HG02759 (cell line): ENCODE data around the gene UBE2E2.

ENCODE experiments used
- ATAC-seq: cut with Tn5 transposase; IDR thresholded peaks from one replicate; pipeline ENCODE4 v1.9.1; 2021; ENCODE audit warnings: mild to moderate bottlenecking, moderate library complexity; ENCODE audit not compliant: unreplicated experiment

UBE2E2 gene

DNA sequence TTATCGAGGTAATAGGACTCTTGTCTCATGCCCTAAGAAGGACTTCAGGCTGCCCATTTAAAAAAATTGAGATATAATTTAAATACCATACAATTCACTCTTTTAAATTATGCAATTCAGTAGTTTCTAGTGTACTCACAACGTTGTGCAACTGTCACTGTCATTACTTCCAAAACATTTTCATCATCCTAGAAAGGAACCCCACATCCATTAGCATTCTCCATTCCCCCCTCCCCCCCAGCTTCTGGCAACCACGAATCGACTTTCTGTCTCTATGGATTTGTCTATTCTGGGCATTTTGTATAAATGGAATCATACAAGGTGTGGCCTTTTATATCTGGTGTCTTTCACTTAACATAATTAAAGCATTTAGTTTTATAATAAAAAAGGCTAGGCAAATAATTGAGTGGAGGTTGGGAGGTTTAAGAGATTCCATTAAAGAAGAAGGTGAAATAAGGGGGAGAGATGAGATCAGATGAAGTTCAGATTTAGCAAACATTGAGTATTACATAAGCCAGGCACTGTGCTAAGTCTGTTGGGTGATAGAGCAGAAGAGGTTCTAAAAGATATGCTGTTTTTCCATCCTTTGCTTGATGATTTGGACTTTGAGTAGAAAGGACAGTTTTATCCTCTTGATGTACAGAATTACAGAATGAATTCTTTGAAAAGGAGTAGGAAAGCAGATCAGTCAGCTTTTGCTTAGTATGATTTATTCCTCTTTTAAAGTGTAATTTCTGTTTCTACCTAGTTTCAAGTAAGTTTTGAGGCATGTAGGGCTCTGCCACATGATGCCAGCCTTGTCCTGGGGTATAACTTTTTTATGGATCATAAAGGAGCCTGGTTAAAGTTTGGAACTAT is 36.3 kb downstream of the UBE2E2 start:
- ATAC-seq: no peak

DNA sequence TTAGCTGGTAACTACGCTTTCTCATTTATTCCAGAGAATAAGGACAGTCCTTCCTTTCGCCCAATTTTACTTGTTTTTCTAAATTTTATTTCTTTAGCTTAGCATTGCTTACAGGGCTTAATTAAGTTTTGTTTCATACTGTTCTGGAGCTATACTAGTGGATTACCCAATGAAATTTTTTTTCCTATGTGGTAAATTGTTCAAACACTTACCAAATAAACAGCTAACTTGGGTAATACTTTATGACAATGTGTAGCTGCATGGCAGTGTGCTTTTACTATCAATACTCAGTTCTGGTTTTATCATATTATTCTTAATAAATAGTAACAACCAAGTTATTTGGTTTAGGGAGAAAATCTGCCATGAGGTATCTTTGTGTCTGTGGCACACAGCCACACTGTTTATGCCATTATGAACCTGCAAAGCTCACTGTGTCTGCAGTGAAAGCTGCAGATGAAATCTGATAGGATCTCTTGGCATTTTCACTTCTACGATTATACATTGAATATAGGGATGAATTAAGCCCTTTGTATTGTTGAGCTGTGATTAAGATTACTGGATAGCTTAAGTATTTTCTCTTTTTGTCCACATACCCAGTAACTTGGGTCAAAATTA is 37.2 kb downstream of the UBE2E2 start:
- ATAC-seq: no peak

DNA sequence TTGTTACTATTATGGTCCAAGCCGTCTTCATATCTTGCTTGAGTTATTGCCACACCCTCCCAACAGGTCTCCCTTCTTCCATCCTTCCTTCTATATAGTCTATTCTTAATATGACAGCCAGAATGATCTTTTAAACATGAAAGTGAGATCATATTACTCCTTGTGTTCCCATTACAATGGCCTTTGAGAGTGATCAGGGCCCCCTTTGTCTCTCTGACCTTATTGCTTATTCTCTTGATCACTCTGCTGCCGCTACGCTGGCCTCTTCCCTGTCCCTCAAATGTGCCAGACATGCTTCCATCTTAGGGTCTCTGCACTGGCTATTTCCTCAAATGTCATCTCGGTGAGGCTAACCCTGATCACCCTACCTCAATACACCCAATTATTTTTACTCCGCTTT is 38.1 kb downstream of the UBE2E2 start:
- ATAC-seq: no peak

DNA sequence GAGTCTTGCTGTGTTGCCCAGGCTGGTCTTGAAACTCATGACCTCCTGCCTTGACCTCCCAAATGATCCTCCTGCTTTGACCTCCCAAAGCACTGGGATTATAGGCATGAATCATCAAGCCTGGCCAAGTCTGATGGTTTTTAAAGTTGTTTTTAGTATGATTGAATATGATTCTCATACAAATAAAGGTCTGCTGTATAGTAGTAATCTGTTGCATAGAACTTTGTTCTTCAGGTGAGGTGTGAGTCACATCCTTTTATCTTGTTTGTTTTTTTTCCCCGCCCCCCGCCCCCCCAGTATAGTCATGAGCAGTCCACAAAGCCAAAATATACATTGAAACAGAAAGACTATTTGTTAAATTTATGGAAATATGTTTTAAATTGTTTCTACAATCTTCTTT is 39.0 kb downstream of the UBE2E2 start:
- no peak for ATAC-seq

DNA sequence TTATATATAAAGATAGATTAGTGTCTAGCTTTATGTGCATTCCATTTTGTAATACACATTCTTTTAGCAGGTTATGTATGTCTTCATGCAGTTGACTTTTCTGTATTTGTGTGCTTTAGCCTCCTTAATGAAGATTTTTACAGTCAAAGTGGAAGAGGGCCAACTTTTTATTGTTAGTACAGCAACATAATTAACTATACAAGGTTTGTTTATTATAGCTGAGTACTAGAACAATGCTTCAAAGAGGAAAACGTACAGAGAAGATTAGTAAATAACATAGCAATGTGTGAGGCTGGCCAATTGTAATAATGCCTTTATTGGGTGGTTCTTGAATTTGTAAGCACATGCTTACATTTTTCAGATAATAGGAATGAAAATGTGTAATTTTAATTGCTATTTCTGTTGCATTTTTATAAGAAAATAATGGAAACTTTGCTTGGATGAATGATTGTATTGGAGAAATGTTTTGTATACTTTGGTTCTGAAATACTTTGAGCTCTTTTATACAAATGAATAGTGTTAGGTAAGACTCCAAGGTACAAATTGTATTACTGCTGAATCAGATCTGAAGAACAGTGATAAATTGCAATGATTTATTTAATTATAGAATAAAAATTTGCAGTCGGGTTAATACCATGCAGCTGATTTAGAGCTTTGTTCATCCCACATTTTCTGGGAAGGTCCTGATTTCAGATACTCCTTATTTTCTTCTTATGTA is 41.4 kb downstream of the UBE2E2 start:
- ATAC-seq: no peak

DNA sequence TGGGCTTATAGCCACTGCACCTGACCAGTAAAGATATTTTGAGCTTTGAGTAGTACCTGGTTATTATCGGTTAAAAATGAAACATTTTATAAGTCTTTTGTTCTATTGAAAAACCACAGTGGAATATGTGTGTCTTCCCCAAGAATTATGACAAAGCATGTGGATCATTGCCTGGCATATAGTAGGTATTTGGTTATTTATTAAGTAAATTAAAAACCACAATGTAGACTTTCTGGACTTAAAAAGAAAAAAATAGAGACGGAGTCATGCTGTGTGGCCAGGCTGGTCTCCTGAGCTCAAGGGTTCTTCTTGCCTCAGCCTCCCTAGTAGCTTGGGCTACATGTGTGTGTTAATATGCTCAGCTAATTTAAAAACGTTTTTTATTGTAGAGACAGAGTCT is 43.5 kb downstream of the UBE2E2 start:
- ATAC-seq: no peak

DNA sequence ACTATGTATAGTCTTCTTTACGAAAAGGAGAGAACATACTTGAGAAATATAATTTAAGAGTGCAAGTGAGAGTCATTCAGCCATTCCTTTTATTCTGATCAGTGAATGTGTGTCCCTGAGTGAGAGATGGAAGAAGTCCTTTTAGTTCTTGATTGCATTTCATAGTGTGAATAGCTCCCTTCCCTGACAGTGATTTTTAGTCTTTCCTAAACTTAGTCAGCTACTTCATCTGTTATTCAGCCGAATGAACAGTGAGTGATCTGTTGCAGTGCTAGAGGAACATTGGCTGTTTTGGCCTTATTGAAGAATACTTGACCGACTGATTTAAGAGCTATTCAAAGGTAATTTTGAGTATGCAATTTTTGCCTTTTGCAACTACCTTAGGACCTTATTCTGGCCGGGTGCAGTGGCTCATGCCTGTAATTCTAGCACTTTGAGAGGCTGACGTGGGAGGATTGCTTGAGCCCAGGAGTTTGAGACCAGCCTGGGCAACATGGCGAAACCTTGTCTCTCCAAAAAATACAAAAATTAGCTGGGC is 45.5 kb downstream of the UBE2E2 start:
- no peak for ATAC-seq

DNA sequence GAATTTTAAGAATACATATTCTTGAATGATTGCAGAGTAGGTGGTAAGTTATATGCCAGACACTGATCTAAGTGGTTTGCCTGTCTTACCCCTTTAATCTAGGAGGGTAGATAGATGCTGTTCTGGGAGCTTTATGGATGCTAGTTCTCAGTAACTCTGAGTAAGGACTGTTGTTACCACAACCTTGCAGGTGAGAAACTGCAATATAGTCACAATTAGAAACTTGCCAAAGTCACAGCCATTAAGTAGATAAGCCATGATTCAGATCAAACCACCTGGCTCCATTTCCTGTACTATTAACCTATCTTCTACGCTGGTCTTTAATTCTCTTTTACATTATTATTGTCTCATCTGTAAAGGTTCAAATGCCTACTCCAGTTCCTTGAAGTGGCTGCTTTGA is 46.8 kb downstream of the UBE2E2 start:
- no peak for ATAC-seq

DNA sequence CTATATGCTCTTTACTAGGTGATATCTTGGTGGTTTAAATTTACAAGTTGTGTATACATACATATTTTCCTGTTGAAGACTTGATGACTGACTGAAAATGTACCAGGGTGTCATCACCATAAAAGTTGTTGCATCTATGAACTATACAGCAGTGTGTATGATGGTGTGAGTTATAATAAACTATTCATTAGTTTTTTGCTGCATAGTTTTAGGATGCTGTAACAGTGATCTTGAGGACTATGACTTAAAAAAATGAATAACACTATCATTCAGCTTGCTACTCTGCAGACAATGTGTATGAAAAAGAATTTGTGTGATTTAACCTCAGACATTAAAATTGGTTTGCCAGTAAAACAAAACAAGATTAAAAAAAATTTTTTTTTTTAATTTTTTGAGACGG is 49.0 kb downstream of the UBE2E2 start:
- no peak for ATAC-seq

DNA sequence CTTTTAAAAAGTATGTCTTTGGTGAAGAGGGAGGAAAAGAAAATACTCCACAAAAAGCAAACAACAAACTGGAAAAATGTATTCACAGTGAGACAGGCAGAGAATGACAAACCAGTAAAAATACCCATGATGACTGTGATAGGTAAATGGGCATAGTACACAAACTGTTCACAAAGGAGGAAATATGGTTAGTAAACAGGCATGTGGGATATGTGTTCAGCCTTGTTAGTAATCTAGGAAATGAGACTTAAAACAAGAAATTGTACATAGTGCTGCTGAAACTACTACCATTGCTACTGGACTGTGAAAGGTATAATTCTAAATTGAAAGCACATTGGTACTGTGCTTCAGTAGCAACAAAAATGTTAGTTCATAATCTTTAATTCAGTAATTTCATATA is 50.1 kb downstream of the UBE2E2 start:
- ATAC-seq: peak; percentile 75

DNA sequence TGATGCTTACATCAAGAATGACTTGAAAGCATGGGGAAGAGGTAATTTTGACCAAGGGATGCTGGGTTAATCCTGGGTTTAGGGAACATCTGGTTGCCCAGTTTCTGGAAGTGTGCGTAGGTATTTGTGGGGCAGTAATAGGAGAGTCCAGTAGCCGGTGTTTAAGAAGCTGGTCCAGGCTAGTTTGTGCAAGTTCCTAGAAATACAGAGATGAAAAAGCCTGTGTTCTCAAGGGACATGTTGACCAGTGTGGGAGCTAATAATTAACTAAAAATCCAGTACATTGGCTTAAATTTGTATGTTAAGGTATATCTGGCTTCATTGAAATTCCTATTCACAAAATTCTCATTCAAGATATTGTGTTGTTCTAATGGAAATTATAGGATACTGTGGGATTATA is 51.2 kb downstream of the UBE2E2 start:
- ATAC-seq: peak; percentile 39

DNA sequence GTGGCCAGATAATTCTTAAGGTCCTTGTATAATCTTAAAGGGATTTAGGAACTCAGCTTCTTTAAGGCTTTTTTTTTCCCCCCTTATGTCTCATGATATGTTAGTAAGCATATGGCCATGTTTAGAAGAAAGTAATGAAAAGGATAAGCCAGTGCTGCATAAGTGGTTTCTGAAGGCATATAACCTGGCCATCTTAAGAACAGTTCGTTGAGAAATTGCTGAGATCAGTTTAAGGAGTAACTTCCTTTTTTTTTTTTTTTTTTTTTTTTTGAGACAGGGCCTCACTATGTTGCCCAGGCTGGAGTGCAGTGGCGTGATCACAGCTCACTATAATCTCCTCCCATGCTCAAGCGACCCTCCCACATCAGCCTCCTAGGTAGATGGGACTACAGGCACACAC is 51.7 kb downstream of the UBE2E2 start:
- no peak for ATAC-seq

DNA sequence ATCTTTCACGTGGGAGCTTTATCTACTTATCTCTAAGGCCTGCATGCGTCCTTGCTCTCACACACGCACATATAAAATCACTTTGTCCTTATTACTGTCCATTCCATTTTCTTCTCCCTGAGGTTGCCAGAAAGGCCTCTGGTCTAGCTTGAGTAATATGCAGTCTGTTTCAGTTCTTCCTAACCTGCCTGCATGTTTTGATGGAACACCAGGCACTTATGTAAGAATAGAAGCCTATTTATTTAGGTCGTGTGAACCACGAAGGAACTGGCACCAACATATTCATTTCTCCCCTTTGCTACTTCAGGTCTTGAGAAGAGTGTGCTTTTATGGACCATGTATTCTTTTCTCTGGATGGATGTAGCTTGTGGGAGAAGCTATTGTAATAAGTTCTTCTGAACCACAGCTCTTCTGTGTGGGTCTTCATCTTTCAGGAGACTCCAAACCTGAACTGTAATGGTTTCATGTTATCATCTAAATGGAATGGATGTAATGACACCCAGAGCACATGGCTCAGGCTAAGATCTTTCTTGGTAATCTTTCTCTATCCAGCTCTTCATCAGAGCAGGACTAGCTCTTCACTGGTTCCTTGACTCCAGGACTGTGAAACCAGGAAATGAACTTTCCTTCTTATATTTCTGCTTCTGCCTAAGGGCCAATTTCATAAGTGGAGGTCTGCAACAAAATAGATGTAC is 53.8 kb downstream of the UBE2E2 start:
- no peak for ATAC-seq

DNA sequence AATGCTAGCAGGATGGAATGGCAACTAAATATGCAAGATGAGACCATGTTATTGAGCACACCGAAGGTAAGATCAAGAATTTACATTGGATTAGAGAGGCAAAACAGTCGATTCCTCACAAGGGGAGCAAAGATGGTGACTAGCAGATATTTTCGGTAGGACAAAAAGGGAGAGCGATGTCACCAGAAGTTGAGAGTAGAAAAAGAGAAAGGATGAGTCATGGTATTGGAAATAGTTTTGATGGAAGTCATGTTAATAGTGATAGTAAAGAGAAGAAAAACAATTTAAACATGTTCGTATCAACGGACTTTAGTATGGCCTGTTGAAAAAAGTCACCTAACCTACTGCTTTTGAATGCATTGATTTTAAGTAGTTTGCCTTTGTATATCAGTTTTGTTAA is 55.0 kb downstream of the UBE2E2 start:
- ATAC-seq: no peak

DNA sequence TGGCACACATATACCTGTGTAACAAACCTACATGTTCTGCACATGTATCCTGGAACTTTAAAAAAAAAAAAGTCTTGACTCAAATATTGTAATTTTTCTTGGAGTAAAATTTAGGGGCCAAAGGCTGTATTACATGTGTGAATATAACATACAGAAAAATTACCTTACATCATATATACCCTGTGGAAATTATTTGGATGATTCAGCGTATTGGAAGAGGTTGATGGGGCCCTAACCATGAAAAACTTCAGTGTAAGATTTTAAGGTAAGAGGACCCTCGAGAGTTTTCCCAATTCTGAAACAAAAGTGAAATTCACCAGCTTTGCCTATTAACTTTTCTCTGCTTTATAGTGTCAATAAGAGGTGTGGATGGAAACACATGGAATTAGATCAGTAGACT is 56.4 kb downstream of the UBE2E2 start:
- no peak for ATAC-seq

DNA sequence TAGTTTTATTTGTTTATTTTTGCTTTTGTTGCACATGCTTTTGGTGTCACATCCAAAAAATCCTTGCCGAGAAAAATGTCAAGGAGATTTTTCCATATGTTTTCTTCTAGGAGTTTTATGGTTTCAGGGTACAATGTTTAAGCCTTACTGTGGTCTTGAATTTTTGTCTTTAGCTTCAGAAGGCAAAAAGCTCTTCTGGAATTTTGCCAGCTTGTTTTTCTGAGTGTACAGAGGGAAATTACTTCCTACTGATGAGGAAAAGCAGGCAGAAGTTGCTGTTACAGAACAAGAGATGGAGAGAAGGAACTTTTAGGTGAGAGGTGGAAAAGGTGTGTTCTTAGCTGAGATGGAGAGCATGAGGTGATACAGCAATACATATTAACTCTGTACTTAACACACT is 59.6 kb downstream of the UBE2E2 start:
- no peak for ATAC-seq

DNA sequence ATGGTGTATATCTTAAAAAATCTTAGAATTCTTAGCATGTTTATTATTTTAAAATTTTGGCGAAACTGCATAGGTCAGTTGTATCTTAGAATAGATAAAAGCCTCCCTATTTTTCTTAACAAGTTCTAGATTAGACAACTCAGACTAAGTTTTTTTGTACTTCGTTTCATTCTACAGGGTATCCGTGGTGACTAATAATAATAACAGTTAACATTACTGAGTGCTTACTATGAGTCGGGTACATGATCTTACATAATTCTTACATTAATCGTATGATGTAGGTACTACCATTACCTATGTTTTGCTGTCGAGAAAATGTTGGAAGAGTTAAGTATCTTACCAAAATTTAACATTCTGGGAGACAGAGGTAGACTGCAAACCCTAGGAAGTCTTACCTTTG is 60.7 kb downstream of the UBE2E2 start:
- no peak for ATAC-seq

DNA sequence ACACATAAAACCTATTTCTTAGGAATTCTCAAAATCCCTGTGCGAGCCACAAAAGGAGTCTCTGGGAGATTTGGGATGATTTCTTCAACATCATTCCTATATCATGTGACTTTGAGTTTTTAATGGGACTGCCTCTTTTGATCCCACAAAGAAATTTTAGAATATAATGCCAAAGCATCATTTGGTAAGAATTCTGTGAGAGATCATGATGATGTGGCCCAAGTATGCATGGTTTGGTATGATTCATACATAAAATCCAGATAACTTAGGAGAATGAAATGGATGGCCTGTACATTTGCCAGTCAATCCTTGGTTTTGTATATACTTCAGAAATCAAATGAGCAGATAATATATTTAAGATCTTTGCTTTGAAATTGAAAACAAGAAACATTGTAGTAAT is 61.3 kb downstream of the UBE2E2 start:
- ATAC-seq: no peak

DNA sequence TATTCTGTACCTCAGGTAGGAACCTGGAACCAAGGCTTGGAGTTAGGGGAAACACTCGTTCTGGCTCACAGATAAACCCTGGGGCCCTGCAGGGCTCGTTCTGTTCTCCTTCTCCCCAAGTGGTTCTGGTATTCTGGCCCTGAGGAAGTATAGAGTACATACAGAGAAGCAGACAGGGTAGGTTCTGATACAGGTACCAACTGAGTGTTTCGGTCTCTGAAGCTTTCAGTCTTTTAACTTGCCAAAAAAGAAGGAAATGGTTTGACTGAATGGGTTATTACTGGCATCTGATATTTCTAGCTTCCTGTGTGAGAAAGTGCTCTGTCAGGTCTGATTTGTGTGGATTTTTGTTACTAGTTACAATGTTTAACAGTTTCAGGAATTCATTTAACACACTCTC is 67.3 kb downstream of the UBE2E2 start:
- no peak for ATAC-seq

DNA sequence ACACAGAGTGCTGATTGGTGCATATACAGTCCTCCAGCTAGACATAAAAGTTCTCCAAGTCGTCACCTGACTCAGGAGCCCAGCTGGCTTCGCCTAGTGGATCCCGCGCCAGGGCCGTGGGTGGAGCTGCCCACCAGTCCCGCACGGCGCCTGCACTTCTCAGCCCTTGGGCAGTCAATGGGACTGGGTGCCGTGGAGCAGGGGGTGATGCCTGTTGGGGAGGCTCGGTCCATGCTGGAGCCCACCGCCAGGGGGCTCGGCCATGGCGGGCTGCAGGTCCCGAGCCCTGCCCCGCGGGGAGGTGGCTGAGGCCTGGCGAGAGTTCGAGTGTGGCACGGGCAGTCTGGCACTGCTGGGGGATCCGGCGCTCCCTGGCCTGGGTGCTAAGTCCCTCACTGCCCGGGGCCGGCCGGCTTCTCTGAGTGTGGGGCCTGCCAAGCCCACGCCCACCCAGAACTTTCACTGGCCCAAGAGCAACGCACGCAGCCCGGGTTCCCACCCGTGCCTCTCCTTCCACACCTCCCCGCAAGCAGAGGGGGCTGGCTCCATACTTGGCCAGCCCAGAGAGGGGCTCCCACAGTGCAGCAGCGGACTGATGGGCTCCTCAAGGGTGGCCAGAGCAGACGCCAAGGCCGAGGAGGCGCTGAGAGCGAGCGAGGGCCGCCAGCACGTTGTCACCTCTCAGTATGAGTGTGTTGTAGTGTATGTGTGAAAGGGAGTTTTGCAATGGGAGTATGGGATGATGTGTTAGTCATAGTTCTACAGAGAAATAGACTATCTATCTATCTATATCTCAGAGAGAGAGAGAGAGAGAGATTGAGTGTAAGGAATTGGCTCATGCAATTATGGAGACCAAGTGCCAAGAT is 69.0 kb downstream of the UBE2E2 start:
- no peak for ATAC-seq
